Body of pancreas (tissue), 4 donors: Measurements from ENCODE around the gene PRR16.

ENCODE experiments used
- POLR2A ChIP-seq, 3 donors: fragments of 450-650 bp; IDR thresholded peaks; one replicate each; pipeline ENCODE4 v1.6.1; 2016; ENCODE audit warnings: antibody characterized with exemption in 3 of 3, mild to moderate bottlenecking in 2 of 3
- TF ChIP-seq, protein P1 (sequence below), 7 experiments: fragments of 450-650 bp in 4 of 7; fragments of 200-600 bp in 3 of 7; sonication (generic) in 3 of 7; IDR thresholded peaks; one replicate each; pipeline ENCODE4 v1.5.1; 2016 to 2019; ENCODE audit warnings: antibody characterized with exemption in 7 of 7

GRCh38 chr5:120450910-120451309 lies 13.2 kb upstream of the PRR16 start:
- TF ChIP-seq POLR2A (IDR thresholded peaks at IDR 0.05) = no peak
- TF ChIP-seq, protein P1, sequence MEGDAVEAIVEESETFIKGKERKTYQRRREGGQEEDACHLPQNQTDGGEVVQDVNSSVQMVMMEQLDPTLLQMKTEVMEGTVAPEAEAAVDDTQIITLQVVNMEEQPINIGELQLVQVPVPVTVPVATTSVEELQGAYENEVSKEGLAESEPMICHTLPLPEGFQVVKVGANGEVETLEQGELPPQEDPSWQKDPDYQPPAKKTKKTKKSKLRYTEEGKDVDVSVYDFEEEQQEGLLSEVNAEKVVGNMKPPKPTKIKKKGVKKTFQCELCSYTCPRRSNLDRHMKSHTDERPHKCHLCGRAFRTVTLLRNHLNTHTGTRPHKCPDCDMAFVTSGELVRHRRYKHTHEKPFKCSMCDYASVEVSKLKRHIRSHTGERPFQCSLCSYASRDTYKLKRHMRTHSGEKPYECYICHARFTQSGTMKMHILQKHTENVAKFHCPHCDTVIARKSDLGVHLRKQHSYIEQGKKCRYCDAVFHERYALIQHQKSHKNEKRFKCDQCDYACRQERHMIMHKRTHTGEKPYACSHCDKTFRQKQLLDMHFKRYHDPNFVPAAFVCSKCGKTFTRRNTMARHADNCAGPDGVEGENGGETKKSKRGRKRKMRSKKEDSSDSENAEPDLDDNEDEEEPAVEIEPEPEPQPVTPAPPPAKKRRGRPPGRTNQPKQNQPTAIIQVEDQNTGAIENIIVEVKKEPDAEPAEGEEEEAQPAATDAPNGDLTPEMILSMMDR (IDR thresholded peaks at IDR 0.05) = no peak
